ENCODE data around the gene CEP57L1.
"Not testable (repeated sequence)": the region's sequence is repeated elsewhere in the genome, so short reads cannot be mapped to it uniquely, and the experiment has no call there.

DNA sequence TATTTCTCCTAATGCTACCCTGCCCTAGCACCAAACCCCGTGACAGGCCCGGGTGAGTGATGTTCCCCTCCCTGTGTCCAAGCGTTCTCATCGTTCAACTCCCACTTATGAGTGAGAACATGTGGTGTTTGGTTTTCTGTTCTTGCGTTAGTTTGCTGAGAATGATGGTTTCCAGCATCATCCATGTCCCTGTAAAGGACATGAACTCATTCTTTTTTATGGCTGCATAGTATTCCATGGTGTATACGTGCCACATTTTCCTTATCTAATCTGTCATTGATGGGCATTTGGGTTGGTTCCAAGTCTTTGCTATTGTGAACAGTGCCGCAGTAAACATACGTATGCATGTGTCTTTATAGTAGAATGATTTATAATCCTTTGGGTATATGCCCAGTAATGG, 14.4 kb downstream of the CEP57L1 start:
- TF ChIP-seq, protein P1, sequence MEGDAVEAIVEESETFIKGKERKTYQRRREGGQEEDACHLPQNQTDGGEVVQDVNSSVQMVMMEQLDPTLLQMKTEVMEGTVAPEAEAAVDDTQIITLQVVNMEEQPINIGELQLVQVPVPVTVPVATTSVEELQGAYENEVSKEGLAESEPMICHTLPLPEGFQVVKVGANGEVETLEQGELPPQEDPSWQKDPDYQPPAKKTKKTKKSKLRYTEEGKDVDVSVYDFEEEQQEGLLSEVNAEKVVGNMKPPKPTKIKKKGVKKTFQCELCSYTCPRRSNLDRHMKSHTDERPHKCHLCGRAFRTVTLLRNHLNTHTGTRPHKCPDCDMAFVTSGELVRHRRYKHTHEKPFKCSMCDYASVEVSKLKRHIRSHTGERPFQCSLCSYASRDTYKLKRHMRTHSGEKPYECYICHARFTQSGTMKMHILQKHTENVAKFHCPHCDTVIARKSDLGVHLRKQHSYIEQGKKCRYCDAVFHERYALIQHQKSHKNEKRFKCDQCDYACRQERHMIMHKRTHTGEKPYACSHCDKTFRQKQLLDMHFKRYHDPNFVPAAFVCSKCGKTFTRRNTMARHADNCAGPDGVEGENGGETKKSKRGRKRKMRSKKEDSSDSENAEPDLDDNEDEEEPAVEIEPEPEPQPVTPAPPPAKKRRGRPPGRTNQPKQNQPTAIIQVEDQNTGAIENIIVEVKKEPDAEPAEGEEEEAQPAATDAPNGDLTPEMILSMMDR (IDR thresholded peaks at IDR 0.05 in 2 of 3, conservative IDR thresholded peaks at IDR 0.05 in 1 of 3; ENCODE audit: borderline replicate concordance in 1 of 3, insufficient read depth in 1 of 3, low read depth in 2 of 3, low read length in 2 of 3), result not testable (repeated sequence)
- not testable (repeated sequence) for TF ChIP-seq ZFX (IDR thresholded peaks at IDR 0.05); SIN3A (IDR thresholded peaks at IDR 0.05; ENCODE audit: low read depth); ELF1 (IDR thresholded peaks at IDR 0.05; ENCODE audit: borderline replicate concordance, low read depth); EGR1 (IDR thresholded peaks at IDR 0.05; ENCODE audit: low read depth); ZBTB33 (IDR thresholded peaks at IDR 0.05; ENCODE audit: extremely low read depth, insufficient replicate concordance, low read length); EZH2 (IDR thresholded peaks at IDR 0.05); RAD21 (IDR thresholded peaks at IDR 0.05; ENCODE audit: low read depth)
- TF ChIP-seq, protein P2, sequence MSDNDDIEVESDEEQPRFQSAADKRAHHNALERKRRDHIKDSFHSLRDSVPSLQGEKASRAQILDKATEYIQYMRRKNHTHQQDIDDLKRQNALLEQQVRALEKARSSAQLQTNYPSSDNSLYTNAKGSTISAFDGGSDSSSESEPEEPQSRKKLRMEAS (IDR thresholded peaks at IDR 0.05), result not testable (repeated sequence)

Measured in HCT116 (cell line).